LoVo (cell line): Measurements from ENCODE around the gene CIAPIN1.
"Not testable (repeated sequence)": the region's sequence is repeated elsewhere in the genome, so short reads cannot be mapped to it uniquely, and the experiment has no call there.

Experiments
- DNase-seq: peaks from one replicate; pipeline ENCODE4 v3.0.0-alpha.2; 2016; ENCODE audit warnings: low spot score

CIAPIN1 gene

DNA sequence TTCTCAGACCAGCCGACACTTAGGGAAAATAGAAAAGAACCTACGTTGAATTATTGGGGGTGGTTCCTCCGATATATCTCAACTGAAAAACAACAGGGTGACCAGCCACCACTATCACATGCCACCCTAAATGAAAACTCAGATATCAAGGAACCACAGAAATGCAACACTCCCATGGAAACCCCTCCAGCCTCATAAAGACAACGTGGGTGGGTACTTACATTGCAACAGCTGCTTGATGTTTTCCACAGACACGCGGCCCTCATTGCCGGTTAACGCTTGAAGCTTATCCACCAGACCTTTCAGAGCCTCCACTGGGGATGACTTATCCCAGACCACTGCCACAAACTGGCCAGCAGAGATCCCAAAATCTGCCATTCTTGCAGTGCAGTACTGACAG is 6.6 kb downstream of the CIAPIN1 start:
- DNase-seq, result not testable (repeated sequence)

DNA sequence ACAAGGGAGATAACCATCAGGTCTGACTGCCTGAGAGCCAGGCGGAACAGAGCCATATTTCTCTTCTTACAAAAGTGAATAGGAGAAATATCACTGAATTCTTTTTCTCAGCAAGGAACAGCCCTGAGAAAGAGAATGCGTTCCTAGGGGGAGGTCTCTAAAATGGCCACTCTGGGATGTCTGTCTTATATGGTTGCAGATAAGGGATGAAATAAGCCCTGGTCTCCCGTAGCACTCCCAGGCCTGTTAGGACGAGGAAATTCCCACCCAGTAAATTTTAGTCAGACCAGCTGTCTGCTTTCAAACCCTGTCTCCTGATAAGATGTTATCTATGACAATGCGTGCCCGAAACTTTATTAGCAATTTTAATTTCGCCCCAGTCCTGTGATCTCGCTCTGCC is 7.2 kb downstream of the CIAPIN1 start:
- DNase-seq, result not testable (repeated sequence)

DNA sequence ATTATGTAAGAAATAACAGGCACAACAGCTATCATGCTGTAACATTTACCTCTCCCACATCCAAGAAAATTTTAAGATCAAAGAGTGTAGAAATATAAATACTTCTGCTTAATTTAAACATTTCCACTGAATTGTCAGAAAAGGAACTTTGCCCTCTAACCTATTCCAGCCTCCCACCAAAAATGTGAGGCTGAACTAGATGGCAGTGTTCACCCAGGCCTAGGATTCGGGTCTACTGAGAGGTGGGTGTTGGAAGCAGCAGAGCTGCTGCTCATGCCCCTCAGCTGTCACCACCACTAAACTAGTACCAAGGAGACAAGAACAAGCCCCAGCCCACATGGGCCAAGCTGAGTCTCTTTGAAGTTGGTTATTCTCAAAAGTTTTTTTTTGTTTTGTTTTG is 11.3 kb downstream of the CIAPIN1 start:
- DNase-seq, result no peak

DNA sequence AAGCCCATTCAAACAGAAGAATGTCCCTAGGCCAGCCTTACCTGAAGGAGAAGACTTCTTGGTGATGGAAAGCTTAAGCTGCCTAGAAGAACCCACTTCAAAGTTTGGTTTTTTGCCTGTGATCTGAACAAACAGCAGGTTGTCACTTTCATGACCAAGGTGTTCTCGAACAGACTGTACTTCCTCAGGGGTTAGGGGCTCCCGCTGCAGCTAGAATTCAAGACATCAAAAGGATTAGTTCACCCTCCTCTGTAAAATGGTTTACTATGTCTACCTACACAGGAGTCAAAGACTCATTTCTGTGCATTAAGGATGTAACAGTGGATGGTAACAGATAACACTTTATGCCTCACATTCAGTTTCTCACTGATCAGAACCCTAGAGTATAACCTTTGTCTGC is 13.2 kb downstream of the CIAPIN1 start:
- DNase-seq, result no peak

DNA sequence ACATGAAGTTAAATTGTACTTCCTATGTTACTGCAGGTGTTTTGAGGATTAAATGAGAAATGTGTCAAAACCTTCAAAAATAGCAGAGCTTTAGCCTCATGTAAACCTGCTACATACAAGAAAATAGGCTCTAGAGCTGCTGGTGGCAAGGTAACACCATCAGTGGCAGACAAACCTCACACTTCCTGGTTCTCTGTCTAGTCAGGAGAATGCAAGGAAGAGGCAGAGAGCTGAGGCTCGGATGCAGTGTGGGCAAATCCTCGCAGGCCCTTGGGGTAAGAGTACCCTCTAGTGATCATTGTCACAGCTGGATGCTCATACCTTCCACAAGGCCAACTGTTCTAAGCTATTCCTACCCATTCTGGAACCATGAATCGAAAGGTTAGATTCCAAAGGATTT is 14.2 kb downstream of the CIAPIN1 start:
- DNase-seq, result no peak

DNA sequence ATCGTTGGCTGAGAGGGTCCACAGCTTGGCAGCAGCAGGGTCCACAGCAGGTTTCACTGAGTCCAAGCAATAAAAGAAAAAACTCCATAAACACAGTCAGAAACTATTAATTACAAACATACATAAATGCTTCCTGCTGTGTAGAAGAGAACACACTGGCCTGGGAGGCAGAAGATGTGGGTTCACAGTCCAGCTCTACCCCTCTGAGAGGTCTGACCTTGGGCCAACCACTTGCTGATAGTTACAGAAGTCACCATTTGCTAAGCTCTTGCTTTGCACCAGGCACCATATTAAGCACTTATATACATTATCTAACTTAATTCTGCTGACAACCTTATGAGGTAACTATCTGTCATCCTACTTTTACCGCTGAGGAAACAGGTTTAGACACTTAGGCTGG is 14.7 kb downstream of the CIAPIN1 start:
- no peak for DNase-seq

DNA sequence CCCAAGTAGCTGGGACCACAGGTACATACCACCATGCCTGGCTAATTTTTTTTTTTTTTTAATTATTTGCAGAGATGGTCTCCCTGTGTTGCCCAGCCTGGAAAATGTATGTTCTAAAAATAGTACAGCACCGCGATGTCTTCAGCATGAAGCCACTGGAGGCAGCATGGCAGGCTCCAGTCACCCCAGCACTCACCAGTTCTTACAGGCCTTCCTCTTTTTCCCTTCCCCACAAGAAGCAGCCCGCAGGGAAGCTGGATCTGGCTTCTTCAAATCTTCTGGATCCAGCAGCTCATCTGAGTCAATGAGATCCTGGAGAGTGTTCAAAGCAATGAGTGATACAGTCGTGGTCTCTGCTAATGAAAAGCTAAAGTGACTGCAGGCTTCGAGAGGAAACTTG is 16.2 kb downstream of the CIAPIN1 start:
- DNase-seq, result no peak

DNA sequence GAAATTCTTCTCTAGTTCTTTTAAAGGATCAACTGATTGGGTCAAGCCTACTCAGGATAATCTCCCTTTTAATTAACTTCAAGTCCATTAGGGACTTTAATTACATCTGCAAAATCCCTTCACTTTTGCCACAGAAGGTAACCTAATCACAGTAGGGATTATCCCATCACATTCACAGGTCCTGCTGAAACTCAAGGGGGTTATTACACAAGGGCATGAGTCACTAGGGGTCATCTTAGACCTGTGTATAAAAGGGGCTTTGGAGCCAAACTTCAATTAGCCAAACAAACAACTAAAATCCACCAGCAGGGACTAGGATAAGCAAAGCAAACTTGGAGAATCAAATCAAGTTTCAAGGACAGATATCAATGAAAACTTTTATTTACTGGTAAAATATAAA is 19.4 kb downstream of the CIAPIN1 start:
- no peak for DNase-seq

DNA sequence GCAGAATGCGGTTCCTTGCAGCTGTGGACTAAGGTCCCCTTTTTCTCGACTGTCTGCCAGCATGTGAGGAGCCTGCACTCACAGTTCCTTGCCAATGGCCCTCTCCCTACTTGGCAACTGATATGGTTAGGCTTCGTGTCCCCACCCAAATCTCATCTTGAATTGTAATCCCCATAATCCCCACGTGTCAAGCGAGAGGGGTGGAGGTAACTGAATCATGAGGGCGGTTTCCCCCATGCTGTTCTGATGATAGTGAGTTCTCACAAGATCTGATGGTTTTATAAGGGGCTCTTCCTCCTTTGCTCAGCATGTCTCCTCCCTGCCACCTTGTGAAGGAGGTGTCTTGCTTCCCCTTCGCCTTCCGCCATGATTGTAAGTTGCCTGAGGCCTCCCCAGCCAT is 19.9 kb downstream of the CIAPIN1 start:
- DNase-seq, result no peak

DNA sequence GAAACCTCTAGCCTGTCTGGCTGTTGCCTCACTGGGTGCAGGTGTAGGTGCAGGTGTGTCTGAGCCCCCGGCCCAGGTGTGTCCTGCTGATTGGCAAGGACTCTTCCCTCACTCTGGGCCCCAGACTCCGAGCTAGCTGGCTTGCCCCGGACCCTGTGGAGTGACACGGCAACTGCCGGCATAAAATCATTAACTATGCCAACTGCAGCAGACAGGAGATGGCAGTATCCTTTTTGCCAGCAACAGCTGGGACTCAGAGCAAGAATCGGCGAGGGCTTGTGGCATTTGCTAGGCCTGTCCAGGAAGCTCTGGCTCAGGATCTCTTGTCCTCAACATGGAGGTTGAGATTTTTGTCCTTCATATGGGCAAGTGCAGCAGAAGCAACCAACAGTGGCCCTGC is 20.8 kb downstream of the CIAPIN1 start:
- no peak for DNase-seq

DNA sequence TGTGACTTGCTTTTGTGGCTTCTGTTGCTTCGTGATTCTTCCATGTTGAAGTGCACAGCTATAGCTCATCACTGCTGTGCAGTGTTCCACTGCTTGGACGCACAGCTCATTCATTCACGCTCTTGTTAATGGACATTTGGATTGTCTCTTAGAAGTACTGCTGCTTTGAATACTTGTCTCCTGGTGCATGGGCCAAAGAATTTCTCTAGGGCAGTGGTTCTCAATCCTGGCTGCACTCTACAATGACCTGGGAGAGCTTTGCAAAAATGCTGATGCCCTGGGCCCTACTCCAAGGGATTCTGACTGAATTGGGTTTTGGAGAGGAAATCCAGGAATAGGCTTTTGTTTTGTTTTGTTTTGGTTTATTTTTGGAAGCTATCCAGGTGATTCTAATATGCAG is 22.6 kb downstream of the CIAPIN1 start:
- DNase-seq, result no peak

DNA sequence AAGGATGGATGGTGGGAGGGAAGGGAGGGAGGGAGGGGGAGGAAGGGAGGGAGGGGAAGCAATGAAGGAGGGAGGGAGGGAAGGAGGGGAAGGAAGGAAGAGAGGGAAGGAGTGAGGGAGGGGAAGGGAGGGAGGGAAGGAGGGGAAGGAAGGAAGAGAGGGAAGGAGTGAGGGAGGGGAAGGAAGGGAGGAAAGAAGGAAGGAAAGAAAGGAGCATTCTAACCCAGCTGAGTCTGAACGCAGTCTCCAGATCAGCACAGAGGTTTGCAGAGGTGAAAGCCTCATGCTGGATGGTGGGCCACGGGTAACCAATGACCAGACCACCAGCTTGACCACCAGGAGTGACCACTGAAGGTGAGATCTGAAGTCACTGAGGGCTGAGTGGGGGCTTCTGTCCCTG is 24.0 kb downstream of the CIAPIN1 start:
- no peak for DNase-seq

DNA sequence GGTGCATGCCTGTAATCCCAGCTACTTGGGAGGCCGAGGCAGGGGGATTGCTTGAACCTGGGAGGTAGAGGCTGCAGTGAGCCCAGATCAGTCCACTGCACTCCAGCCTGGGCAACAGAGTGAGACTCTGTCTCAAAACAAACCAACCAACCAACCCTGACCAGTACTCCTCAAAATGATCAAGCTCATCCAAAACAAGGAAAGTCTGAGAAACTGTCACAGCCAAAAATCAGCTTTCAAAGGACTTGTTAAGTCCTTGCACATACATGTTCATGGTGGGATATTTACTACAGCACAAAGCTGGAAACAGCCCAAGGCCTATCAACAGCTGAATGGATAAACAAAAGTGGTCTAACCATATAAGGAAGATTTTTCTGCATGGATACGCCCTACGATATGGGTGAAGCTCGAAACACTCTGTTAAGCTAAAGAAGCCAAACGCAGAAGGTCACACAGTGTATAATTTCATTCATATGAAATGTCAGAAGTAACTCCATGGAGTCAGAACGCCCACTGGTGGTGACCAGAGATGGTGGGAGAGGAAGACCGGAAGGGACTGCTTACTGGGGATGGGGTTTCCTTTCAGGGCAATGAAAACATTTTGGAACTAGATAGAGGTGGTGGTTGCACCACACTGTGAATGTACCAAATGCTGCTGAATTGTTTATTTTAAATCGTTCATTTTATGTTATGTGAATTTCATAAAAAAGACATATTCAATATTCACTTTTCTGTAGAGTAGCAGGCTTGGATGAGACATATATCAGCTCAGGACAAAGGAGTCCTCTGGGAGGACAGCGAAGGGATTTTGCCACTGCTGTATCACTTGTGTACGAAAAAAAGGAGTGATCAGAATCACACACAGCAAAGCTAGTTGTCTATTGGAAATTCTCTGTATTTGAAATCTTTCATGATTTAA is 24.9 kb downstream of the CIAPIN1 start:
- DNase-seq, result peak; percentile 39

DNA sequence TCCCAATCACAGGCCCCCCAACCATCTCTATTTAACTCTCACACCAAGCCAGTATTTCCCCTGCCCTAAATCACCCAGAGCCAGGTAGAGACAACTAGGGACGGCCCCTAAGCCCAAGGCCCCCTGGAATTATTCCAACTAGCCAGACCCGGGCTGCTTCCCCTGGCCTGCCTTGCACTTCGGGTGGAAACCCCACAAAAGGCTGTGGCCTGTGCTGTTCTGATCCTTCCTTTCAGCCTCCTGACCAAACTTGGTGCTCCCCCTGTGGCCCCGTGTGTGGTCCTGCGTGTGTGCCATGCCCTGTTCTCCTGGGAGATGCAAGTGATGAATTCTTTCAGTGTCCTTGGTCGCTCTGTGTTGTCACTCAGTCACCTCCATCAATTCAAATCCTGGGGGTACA is 27.7 kb downstream of the CIAPIN1 start:
- no peak for DNase-seq

DNA sequence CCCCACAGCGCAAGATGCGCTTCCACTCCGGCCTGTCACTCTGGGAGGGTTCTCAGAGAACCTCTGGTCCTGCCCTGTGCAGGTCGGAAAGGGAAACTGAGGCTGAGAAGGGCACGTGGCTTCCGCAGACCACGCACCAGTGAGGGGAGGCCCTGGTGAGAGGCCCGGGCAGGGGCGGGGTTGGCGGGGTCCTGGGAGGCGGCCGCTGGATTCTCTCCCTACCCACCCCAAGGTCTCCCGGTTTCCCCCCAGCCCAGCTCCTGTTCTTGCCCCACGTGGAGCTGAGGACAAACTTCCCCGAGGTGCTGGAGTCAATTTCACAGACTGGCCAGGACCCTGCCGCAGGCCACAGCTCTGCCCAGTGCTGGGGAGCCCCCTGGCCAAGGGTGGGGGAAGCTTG is 31.1 kb downstream of the CIAPIN1 start:
- no peak for DNase-seq

DNA sequence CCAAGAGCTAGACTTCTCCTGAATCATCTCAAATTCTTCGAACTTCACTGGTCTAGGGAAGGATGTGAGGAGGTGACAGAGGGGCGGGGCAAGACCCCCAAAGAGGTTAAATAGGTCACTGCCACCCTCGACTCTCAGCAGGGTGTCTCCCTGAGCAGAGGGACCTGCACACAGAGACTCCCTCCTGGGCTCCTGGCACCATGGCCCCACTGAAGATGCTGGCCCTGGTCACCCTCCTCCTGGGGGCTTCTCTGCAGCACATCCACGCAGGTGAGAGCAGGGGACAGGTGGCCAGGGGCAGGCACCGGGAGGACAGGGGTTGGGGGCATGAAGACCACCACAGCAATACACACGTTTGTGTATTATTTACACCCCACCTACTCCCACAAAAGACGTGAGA is 33.5 kb downstream of the CIAPIN1 start:
- no peak for DNase-seq

DNA sequence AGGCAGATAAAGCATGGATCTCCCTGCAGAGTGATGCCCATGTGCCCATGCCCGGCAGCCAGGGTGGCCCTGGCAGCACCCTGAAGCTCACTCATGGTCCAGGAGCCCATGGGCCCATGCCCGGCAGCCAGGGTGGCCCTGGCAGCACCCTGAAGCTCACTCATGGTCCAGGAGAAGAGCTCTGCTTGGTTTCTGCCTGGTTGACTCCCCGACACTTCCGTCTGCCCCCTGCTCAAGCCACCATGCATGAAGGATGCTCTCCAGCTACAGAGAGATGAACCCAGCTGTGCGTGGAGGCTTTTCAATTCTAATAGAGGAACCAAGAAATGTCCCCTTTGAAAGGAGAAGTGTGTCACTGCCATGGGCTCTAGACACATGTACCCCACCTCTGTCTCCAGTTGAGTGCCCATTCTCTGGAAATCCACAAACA is 33.9 kb downstream of the CIAPIN1 start:
- no peak for DNase-seq

DNA sequence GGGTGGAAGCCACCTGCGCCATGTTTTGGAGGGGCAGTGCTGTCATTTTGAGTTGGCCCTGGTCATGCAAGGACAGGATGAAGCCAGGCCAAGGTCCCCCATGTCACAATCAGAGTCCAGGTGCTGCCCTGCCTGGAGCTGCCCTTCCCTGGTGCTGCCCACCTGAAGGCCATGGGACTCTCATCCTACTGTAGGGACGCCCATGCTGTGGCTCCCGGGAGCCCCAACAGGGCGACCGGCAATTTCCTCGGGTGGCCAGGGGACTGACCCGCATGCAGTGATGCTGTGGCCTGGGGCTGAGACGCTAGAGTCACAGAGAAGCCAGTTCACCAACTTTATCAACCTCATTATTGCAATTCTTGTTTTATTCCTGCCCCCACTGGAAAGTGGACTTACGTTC is 34.6 kb downstream of the CIAPIN1 start:
- DNase-seq, result no peak

DNA sequence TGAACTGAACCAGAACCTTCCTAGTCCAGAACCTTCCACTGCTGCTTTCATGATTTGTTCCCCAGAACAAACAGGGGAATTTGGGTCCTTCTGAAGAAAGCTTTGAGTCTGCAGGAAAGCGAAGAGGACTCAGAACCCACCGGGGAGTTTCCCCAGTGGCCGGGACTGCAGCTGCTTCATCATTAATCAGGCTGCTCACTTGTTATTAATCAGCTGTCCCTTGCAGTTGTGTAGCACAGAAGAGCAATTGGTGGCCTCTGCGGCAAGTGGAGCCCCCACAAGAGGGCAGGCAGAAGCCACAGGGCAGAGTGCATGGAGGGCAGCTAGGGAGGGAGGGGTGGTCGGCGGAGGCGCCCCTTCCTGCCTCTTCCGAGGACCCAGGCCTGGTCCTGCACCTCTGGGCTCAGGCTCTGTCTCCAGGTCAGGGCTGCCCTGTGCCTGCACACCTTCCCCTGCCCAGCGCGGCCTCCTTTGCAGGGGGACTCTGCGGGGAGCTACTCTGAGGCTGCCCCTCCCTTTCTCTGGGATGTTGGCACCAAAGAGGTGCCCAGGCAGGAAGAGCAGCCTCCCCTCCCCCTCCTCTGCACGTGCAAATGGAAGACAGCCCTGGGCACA is 35.7 kb downstream of the CIAPIN1 start:
- no peak for DNase-seq

DNA sequence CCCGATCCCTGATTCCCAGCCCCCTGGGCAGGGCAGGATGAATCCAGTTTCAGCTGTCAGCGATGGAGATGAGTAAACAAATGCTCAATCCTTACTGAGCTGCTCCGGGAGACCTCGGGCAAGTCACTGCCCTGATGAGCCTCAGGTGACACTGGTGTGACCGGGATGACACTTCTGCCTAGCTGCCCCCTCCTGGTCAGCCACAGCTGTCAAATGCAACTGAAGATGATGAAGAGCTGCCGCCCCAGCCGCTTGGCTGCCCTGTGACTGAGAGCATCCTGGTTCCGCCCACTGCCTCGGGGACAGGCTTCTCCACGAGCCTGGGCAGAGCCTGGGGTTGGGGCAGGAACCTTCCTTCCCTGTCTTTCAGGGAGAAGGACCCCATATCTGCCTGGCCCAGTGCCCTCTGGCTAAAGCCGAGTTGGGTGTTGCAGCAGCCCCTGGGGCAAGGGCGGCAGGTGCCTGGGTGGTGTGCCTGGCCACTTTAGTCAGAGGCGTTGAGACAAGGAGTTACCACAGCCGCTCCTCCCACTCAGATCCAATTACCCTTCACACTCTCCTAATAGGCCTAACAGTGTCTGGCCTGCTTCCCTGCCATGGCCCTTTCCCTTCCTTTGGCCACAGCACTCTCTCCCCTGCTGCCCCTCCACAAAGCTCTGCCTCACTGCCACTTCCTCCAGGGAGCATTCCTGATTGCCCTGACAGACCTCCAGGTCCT is 37.2 kb downstream of the CIAPIN1 start:
- DNase-seq, result no peak

DNA sequence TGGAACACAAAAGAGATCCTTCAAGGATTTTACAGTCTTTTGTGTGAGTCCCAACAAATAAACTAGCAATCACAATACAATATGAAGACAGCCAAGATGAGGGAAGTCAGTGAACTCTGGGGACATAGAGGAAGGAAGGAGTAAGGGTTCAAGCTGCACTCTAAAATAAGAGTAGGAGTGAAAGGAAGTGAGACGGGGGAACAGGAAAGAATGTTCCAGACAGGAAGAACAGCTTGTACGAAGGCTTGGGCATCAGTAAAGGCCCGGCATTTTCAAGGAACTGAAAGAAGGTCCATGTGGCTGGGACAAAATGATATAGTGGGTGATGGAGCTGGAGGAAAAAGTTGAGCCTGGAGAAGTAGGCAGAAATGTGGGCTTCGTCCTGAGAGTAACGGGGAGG is 38.1 kb downstream of the CIAPIN1 start:
- no peak for DNase-seq

DNA sequence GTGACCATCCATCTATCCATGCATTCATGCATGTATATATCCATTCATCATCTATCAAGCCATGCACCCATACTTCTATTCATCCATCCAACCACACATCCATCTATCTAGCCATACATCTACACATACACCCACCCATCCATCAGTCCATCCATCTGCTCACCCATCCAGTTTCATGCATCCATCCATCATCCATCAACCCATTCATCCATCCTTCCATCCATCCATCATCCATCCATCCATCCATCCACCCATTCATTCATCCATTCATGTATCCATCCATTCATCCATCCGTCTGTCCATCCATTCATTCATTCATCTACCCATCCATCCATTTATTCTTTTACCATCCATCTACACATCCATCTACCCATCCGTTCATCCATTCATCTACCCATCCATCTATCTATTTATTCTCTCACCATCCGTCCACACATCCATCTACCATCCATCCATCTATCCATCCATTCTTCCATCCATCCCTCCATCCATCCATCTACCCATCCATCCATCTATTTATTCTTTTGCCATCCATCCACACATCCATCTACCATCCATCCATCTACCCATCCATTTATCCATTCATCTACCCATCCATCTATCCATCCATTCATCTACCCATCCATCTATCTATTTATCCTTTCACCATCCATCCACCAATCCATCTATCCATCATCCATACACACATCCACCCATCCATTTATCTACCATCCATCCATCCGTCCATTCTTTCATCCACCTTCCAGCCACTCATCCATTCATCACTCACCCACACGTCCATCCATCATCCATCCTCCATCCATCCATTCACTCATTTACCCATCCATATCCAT is 39.4 kb downstream of the CIAPIN1 start:
- no peak for DNase-seq
